ENCODE measurements around the gene ADCY1.

DNA sequence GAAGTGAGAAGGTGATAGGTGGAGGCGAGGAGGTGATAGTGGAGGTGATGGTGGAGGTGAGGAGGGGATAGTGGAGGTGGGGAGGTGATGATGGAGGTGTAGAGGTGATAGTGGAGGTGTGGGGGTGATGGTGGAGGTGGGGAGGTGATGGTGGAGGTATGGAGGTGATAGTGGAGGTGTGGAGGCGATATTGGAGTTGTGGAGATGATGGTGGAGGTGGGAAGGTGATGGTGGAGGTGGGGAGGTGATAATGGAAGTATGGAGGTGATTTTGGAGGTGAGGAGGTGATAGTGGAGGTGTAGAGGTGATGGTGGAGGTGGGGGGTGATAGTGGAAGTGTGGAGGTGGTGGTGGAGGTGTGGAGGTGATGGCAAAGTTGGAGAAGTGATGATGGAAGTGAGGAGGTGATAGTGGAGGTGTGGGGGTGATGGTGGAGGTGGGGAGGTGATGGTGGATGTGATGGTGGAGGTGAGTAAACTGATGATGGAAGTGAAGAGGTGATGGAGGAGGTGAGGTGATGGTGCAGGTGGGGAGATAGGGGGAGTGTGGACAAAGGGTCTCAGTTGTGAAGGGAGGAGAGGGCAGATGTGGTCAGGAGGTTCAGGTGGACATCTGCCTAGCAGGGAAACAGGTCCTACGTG lies 36.6 kb downstream of the ADCY1 start:
- TF ChIP-seq CTCF (conservative IDR thresholded peaks at IDR 0.05) = no peak
- no peak for TF ChIP-seq EZH2 (IDR thresholded peaks at IDR 0.05; ENCODE audit: low read depth)
